Endothelial cell (in vitro differentiated cells): ENCODE measurements around the gene NAALADL2. TPM values are rescaled to one million over a fixed set of nuclear protein-coding genes. Genes with fewer than 3 reads are reported as not detected.

Experiments
- DNase-seq: peaks from one replicate; pipeline ENCODE4 v3.0.0; 2021; ENCODE audit warnings: low spot score
- H3K27ac Mint-ChIP-seq: one replicate; pipeline ENCODE4 v1.8.0; 2021; ENCODE audit warnings: mixed read lengths, inconsistent platforms; ENCODE audit not compliant: unreplicated experiment
- H3K27me3 Mint-ChIP-seq: one replicate; pipeline ENCODE4 v1.8.0; 2021; ENCODE audit warnings: mild to moderate bottlenecking, moderate library complexity, mixed read lengths, inconsistent platforms; ENCODE audit not compliant: unreplicated experiment
- H3K36me3 Mint-ChIP-seq: one replicate; pipeline ENCODE4 v1.8.0; 2021; ENCODE audit warnings: mild to moderate bottlenecking, low read depth, mixed read lengths, inconsistent platforms; ENCODE audit not compliant: unreplicated experiment
- H3K4me1 Mint-ChIP-seq: one replicate; pipeline ENCODE4 v1.8.0; 2021; ENCODE audit warnings: mild to moderate bottlenecking, mixed read lengths, inconsistent platforms; ENCODE audit not compliant: unreplicated experiment
- H3K4me3 Mint-ChIP-seq: one replicate; pipeline ENCODE4 v1.8.0; 2021; ENCODE audit warnings: mild to moderate bottlenecking, mixed read lengths, inconsistent platforms; ENCODE audit not compliant: unreplicated experiment
- H3K9me3 Mint-ChIP-seq: one replicate; pipeline ENCODE4 v1.8.0; 2021; ENCODE audit warnings: mixed read lengths, inconsistent platforms; ENCODE audit not compliant: unreplicated experiment
- total RNA-seq: library from RNA; stranded (reverse); fragmentation: NEBNext Ultra II Directional; extraction: Animal tissue kit (Norgen Biotek cat#: 25700); gene quantifications from one replicate; pipeline ENCODE4 v1.2.1, GENCODE V29; 2021; ENCODE audit not compliant: unreplicated experiment
- TF ChIP-seq, protein P1 (sequence below): fragments of 200-600 bp; sonication (generic); IDR thresholded peaks from one replicate; pipeline ENCODE4 v1.5.0; 2021; ENCODE audit warnings: antibody characterized with exemption; ENCODE audit not compliant: unreplicated experiment

The NAALADL2 gene
- total RNA-seq, 1 donor from 2014 or later = 3.5 TPM

GRCh38 chr3:175266478-175266877 is 407.3 kb downstream of the NAALADL2 start:
- TF ChIP-seq, protein P1, sequence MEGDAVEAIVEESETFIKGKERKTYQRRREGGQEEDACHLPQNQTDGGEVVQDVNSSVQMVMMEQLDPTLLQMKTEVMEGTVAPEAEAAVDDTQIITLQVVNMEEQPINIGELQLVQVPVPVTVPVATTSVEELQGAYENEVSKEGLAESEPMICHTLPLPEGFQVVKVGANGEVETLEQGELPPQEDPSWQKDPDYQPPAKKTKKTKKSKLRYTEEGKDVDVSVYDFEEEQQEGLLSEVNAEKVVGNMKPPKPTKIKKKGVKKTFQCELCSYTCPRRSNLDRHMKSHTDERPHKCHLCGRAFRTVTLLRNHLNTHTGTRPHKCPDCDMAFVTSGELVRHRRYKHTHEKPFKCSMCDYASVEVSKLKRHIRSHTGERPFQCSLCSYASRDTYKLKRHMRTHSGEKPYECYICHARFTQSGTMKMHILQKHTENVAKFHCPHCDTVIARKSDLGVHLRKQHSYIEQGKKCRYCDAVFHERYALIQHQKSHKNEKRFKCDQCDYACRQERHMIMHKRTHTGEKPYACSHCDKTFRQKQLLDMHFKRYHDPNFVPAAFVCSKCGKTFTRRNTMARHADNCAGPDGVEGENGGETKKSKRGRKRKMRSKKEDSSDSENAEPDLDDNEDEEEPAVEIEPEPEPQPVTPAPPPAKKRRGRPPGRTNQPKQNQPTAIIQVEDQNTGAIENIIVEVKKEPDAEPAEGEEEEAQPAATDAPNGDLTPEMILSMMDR = no peak
- no peak overlapping the region for H3K27ac Mint-ChIP-seq
- H3K4me3 Mint-ChIP-seq = no peak overlapping the region
- H3K4me1 Mint-ChIP-seq = no peaks in the 10 kb centered on the region
- no peaks in the 10 kb centered on the region for H3K36me3 Mint-ChIP-seq
- H3K9me3 Mint-ChIP-seq = no peaks in the 10 kb centered on the region
- no peak for DNase-seq
- H3K27me3 Mint-ChIP-seq = no peaks in the 10 kb centered on the region

DNA sequence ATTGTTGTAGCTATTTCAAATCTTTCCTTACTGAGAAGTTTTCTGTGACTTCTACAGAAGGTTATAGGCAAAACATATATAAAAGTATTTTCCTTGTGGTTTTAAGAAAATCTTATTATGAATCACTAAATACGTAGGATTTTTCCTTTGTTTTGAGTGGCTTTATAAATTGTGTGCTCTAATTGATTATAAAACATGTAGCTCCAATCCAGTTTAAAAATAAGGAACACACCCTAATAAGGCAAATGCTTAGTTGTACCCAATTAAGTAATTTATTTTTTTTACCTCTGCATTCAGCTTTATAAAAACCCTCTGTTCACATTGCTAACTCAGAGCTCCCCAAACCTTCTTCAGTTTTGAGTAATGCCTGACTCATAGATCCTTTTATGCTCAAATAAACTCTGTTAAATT is 408.0 kb downstream of the NAALADL2 start:
- no peak overlapping the region for H3K27ac Mint-ChIP-seq
- TF ChIP-seq, protein P1 = no peak
- no peaks in the 10 kb centered on the region for H3K36me3 Mint-ChIP-seq
- no peaks in the 10 kb centered on the region for H3K27me3 Mint-ChIP-seq
- no peaks in the 10 kb centered on the region for H3K4me1 Mint-ChIP-seq
- H3K4me3 Mint-ChIP-seq = no peak overlapping the region
- H3K9me3 Mint-ChIP-seq = no peaks in the 10 kb centered on the region
- DNase-seq = no peak

- H3K9me3 Mint-ChIP-seq = no peaks in the 10 kb centered on the region
- H3K4me3 Mint-ChIP-seq = no peak overlapping the region
- no peaks in the 10 kb centered on the region for H3K4me1 Mint-ChIP-seq
- H3K36me3 Mint-ChIP-seq = no peaks in the 10 kb centered on the region
- H3K27me3 Mint-ChIP-seq = no peaks in the 10 kb centered on the region
- no peak overlapping the region for H3K27ac Mint-ChIP-seq
- TF ChIP-seq, protein P1 = no peak
- DNase-seq = no peak
Observed at GRCh38 chr3:175267561-175267960, 408.4 kb downstream of the NAALADL2 start.

- H3K36me3 Mint-ChIP-seq = no peaks in the 10 kb centered on the region
- no peaks in the 10 kb centered on the region for H3K9me3 Mint-ChIP-seq
- H3K4me3 Mint-ChIP-seq = no peak overlapping the region
- no peaks in the 10 kb centered on the region for H3K4me1 Mint-ChIP-seq
- TF ChIP-seq, protein P1 = no peak
- H3K27ac Mint-ChIP-seq = no peak overlapping the region
- no peaks in the 10 kb centered on the region for H3K27me3 Mint-ChIP-seq
- DNase-seq = no peak
Observed at GRCh38 chr3:175269394-175269793, 410.3 kb downstream of the NAALADL2 start.

DNA sequence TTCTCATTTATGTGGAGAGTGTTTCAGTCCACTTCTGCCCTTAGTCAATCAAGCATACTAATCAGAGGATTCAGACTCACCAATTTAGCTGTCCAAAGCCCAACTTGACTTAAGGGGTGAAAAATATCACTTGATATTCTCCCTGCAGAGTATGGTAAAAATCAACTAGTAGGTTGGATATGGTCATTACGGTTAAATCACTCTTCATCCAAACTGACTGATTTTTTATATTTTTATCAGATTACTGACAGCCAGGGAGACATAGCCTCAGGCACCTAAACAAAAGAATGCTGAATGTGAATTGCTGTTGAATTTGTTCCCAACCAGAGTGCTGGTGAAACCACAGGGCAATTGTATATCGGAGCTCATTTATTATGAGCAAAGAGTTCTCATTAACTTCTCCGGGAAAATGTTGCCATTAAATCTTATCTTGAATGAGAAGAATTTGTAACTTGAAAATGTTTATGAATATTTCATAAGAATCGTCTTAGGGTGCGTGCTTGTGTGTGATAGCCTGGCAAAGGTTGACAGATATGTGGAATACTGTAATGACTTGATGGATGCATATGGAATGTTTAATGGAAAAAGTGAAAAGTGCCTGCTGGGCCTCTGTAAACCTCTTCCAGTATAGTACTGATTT is 411.2 kb downstream of the NAALADL2 start:
- H3K4me3 Mint-ChIP-seq = no peak overlapping the region
- H3K4me1 Mint-ChIP-seq = no peaks in the 10 kb centered on the region
- no peaks in the 10 kb centered on the region for H3K27me3 Mint-ChIP-seq
- DNase-seq = no peak
- H3K36me3 Mint-ChIP-seq = no peaks in the 10 kb centered on the region
- no peak overlapping the region for H3K27ac Mint-ChIP-seq
- TF ChIP-seq, protein P1 = no peak
- H3K9me3 Mint-ChIP-seq = no peaks in the 10 kb centered on the region
